Regular cardiac myocyte (primary cell): ENCODE measurements around the gene PRELP. TPM values are rescaled to one million over a fixed set of nuclear protein-coding genes. Genes with fewer than 3 reads are reported as not detected.

ENCODE experiments used
- total RNA-seq: library from RNA; depleted of rRNA; stranded (reverse); fragments of >200 nt; gene quantifications from 2 replicates; pipeline ENCODE4 v1.2.3, GENCODE V29; 2014

PRELP gene
- under 0.01 and 1.1 TPM in 2 replicates for total RNA-seq

GRCh38 chr1:203475012-203475981, at the start of gene PRELP:
PRELP (plus strand) TSS chr1:203475806; CDS start chr1:203483185, 7,379 bp downstream.

GRCh38 chr1:203493901-203494300, 18.3 kb downstream of the PRELP start, which contains the start of gene OPTC:
OPTC (plus strand) TSS chr1:203494153; CDS start chr1:203496006, 1,853 bp downstream.

Other genes with a start within 250 kb of the PRELP start
- gene CHIT1, start 246.1 kb upstream of the PRELP start, total RNA-seq: not detected in 2 replicates
- gene BTG2, start 170.3 kb upstream of the PRELP start, total RNA-seq: 5.9 and 14.7 TPM in 2 replicates
- gene FMOD, start 124.7 kb upstream of the PRELP start, total RNA-seq: 1.2 and 6.5 TPM in 2 replicates
- not detected in 2 replicates for gene OPTC, start 18.3 kb downstream of the PRELP start, total RNA-seq
- 140 and 164 TPM in 2 replicates for gene ATP2B4, start 151.0 kb downstream of the PRELP start, total RNA-seq